Retinal pigment epithelial cell (primary cell): ENCODE data around the gene SLC17A3.

Experiments
- DNase-seq: peaks from one replicate; pipeline ENCODE4 v3.0.0-alpha.2; 2010; ENCODE audit warnings: low read depth
- H3K4me3 ChIP-seq: 2 replicates; pipeline ENCODE4 v1.5.1; 2011; ENCODE audit warnings: mild to moderate bottlenecking, low read length, control low read depth, moderate library complexity
- CTCF ChIP-seq: conservative IDR thresholded peaks from 2 replicates; pipeline ENCODE4 v1.5.1; 2011; ENCODE audit warnings: low read depth, low read length, control low read depth, inconsistent platforms

The SLC17A3 gene

GRCh38 chr6:25874118-25874517 lies at the start of gene SLC17A3:
Gene SLC17A3 (minus strand): TSS chr6:25874243. CDS start chr6:25868387, 5,856 bp downstream.
- no peak for TF ChIP-seq CTCF
- H3K4me3 ChIP-seq = no peak within 1 kb of the TSS
- no peak for DNase-seq

- DNase-seq = no peak
- H3K4me3 ChIP-seq = no peak overlapping the region
- TF ChIP-seq CTCF = no peak
Measured at GRCh38 chr6:25922301-25922700, 48.3 kb upstream of the SLC17A3 start.

GRCh38 chr6:25921525-25922203 lies 47.6 kb upstream of the SLC17A3 start:
- H3K4me3 ChIP-seq = no peak overlapping the region
- DNase-seq = no peak
- TF ChIP-seq CTCF = no peak

GRCh38 chr6:25919657-25920056 lies 45.6 kb upstream of the SLC17A3 start:
- no peak for DNase-seq
- TF ChIP-seq CTCF = no peak
- H3K4me3 ChIP-seq = no peak overlapping the region

GRCh38 chr6:25918083-25918683 lies 44.1 kb upstream of the SLC17A3 start:
- DNase-seq = no peak
- H3K4me3 ChIP-seq = no peak overlapping the region
- no peak for TF ChIP-seq CTCF

- DNase-seq = no peak
- H3K4me3 ChIP-seq = no peak overlapping the region
- TF ChIP-seq CTCF = no peak
Measured at GRCh38 chr6:25916789-25917490, 42.9 kb upstream of the SLC17A3 start.

- DNase-seq = no peak
- no peak for TF ChIP-seq CTCF
- no peak overlapping the region for H3K4me3 ChIP-seq
Measured at GRCh38 chr6:25916330-25916729, 42.3 kb upstream of the SLC17A3 start.
